ENCODE measurements around the gene MOB3B. TPM values are rescaled to one million over a fixed set of nuclear protein-coding genes. Genes with fewer than 3 reads are reported as not detected.

Gene MOB3B
- total and polyA plus RNA-seq, 10 of the 15 experiments (the other 5 are each of a cell fraction or from before 2014, with no cell fraction given) = 0.44 to 2.7 (median 0.91) TPM

GRCh38 chr9:27384262-27385014 is 145.2 kb downstream of the MOB3B start:
- ChIA-PET POLR2A (no interaction called here), SMC1A (ENCODE audit: uncharacterized antibody, unreplicated experiment) (interaction anchor here (1.1 kb wide), 1 partner anchor 51 kb away, joined by 3 read pairs; no protein-coding TSS in a partner anchor), RAD21 (ENCODE audit: unreplicated experiment) (no interaction called here), CTCF (interaction anchor here (1.2 kb wide), 1 partner anchor 8 kb away, joined by 4 read pairs; no protein-coding TSS in a partner anchor)
- DNase-seq (ENCODE audit: low read depth, low spot score) (no peak), ATAC-seq (no peak), FAIRE-seq (no peak)
- Histone ChIP-seq H3K27me3 (replicated peaks in 1 of 2; ENCODE audit: control insufficient read depth in 2 of 2, insufficient read depth in 2 of 2, low read length in 1 of 2) (no peaks in the 10 kb centered on the region), H4K20me1 (ENCODE audit: control insufficient read depth, insufficient read depth) (no peaks in the 10 kb centered on the region), H3K9me3 (replicated peaks; ENCODE audit: control insufficient read depth, insufficient read depth, low read length) (no peaks in the 10 kb centered on the region), H3K4me3 (no peak overlapping the region), H3K27ac (ENCODE audit: control insufficient read depth, insufficient read depth) (no peak overlapping the region), H3K4me1 (ENCODE audit: control insufficient read depth, insufficient read depth, low read length) (peaks cover 14% of the 10 kb centered on the region), H3K4me2 (ENCODE audit: control insufficient read depth, insufficient read depth) (no peak overlapping the region), H3K36me3 (ENCODE audit: control insufficient read depth in 2 of 2, insufficient read depth in 2 of 2, low read length in 1 of 2) (no peaks in the 10 kb centered on the region), H2AFZ (ENCODE audit: control insufficient read depth, low read depth, low read length) (no peak overlapping the region), H3K79me2 (ENCODE audit: control insufficient read depth, insufficient read depth, low read length) (no peaks in the 10 kb centered on the region), H3K9ac (ENCODE audit: control insufficient read depth, insufficient read depth, low read length) (no peak overlapping the region)
- in situ Hi-C loops (cut with MboI) (no loop called here), intact Hi-C loops (cut with micrococcal nuclease; ENCODE audit: unreplicated experiment) (no loop called here)
- TF ChIP-seq SIX5 (IDR thresholded peaks at IDR 0.05; ENCODE audit: low read depth, low read length, severe bottlenecking) (no peak), WRNIP1 (IDR thresholded peaks at IDR 0.05; ENCODE audit: borderline replicate concordance, low read depth, low read length) (no peak), CBX5 (IDR thresholded peaks at IDR 0.05; ENCODE audit: low read depth) (no peak), ZZZ3 (IDR thresholded peaks at IDR 0.05; ENCODE audit: control insufficient read depth, insufficient read length, low read depth) (no peak), SMAD1 (IDR thresholded peaks at IDR 0.05; ENCODE audit: low read depth, partially characterized antibody) (no peak), ZNF384 (IDR thresholded peaks at IDR 0.05; ENCODE audit: borderline replicate concordance, low read depth, low read length) (no peak), CBFB (IDR thresholded peaks at IDR 0.05; ENCODE audit: low read depth) (no peak), ATF2 (IDR thresholded peaks at IDR 0.05; ENCODE audit: low read length) (no peak), E2F8 (IDR thresholded peaks at IDR 0.05; ENCODE audit: low read depth, partially characterized antibody) (no peak), ZNF687 (IDR thresholded peaks at IDR 0.05) (no peak), NR2C1 (IDR thresholded peaks at IDR 0.05) (no peak), SMARCA5 (IDR thresholded peaks at IDR 0.05) (no peak), TCF7 (IDR thresholded peaks at IDR 0.05; ENCODE audit: borderline replicate concordance) (no peak), ZSCAN29 (IDR thresholded peaks at IDR 0.05) (no peak), ZBED1 (IDR thresholded peaks at IDR 0.05; ENCODE audit: borderline replicate concordance) (no peak), BRCA1 (IDR thresholded peaks at IDR 0.05; ENCODE audit: low read depth, low read length) (no peak), CREM (IDR thresholded peaks at IDR 0.05; ENCODE audit: low read depth) (no peak), POLR2A (IDR thresholded peaks at IDR 0.05; ENCODE audit: low read depth, low read length) (no peak)
- no TSS peak for BruUV-seq (replicated peaks)
- 45% methylated on average over 5 of the region's 5 CpGs for WGBS (ENCODE audit: insufficient coverage, insufficient replicate concordance, low lambda C conversion rate, missing lambda C conversion rate)

Measured in GM12878 (cell line).